ENCODE measurements around the gene DLK1. TPM values are rescaled to one million over a fixed set of nuclear protein-coding genes. Genes with fewer than 3 reads are reported as not detected.
A peak's percentile ranks its signal among the peaks of the same experiment; 100 is the strongest.

Gene DLK1
- total RNA-seq, 4 donors from 2014 or later: not detected

GRCh38 chr14:100782516-100783320 is 56.0 kb downstream of the DLK1 start:
- intact Hi-C loops (cut with DNase I; ENCODE audit: low total_unique reads): no loop called here
- H3K4me3 ChIP-seq (ENCODE audit: low read depth, poor library complexity, severe bottlenecking): no peak overlapping the region
- peak in 1 of 2 donors; percentile 48 for DNase-seq (ENCODE audit: low spot score in 2 of 2)
- TF ChIP-seq CTCF (IDR thresholded peaks at IDR 0.05) (no peak), POLR2A (IDR thresholded peaks at IDR 0.05) (no peak)
- 79 to 84% methylated on average over 12 to 13 of the region's 13 CpGs for WGBS, 2 donors

GRCh38 chr14:100783630-100784370 is 57.1 kb downstream of the DLK1 start:
- TF ChIP-seq POLR2A (IDR thresholded peaks at IDR 0.05) (no peak), CTCF (IDR thresholded peaks at IDR 0.05) (no peak)
- H3K4me3 ChIP-seq (ENCODE audit: low read depth, poor library complexity, severe bottlenecking): no peak overlapping the region
- DNase-seq (ENCODE audit: low spot score in 2 of 2): no peak
- WGBS, 2 donors: 82% methylated on average over 27 of the region's 27 CpGs
- intact Hi-C loops (cut with DNase I; ENCODE audit: low total_unique reads): no loop called here

GRCh38 chr14:100784523-100785337 is 58.0 kb downstream of the DLK1 start:
- no peak for DNase-seq (ENCODE audit: low spot score in 2 of 2)
- 84 to 92% methylated on average over 11 of the region's 11 CpGs for WGBS, 2 donors
- intact Hi-C loops (cut with DNase I; ENCODE audit: low total_unique reads): no loop called here
- no peak overlapping the region for H3K4me3 ChIP-seq (ENCODE audit: low read depth, poor library complexity, severe bottlenecking)
- TF ChIP-seq CTCF (IDR thresholded peaks at IDR 0.05): no peak
- TF ChIP-seq POLR2A (IDR thresholded peaks at IDR 0.05): no peak

GRCh38 chr14:100785338-100785615 is 58.6 kb downstream of the DLK1 start:
- intact Hi-C loops (cut with DNase I; ENCODE audit: low total_unique reads): no loop called here
- TF ChIP-seq POLR2A (IDR thresholded peaks at IDR 0.05) (no peak), CTCF (IDR thresholded peaks at IDR 0.05) (no peak)
- no peak for DNase-seq (ENCODE audit: low spot score in 2 of 2)
- no peak overlapping the region for H3K4me3 ChIP-seq (ENCODE audit: low read depth, poor library complexity, severe bottlenecking)
- WGBS, 2 donors: 94 to 96% methylated on average over 4 of the region's 4 CpGs

GRCh38 chr14:100785626-100786025 is 58.9 kb downstream of the DLK1 start:
- H3K4me3 ChIP-seq (ENCODE audit: low read depth, poor library complexity, severe bottlenecking): no peak overlapping the region
- intact Hi-C loops (cut with DNase I; ENCODE audit: low total_unique reads): no loop called here
- no peak for DNase-seq (ENCODE audit: low spot score in 2 of 2)
- 87 to 91% methylated on average over 7 of the region's 7 CpGs for WGBS, 2 donors
- TF ChIP-seq POLR2A (IDR thresholded peaks at IDR 0.05): no peak
- no peak for TF ChIP-seq CTCF (IDR thresholded peaks at IDR 0.05)

All from lower leg skin (tissue), 4 donors.